Measurements from ENCODE around the gene HM13.

HM13 gene

GRCh38 chr20:31580706-31581105, 66.5 kb downstream of the HM13 start:
- TF ChIP-seq CTCF (IDR thresholded peaks at IDR 0.05; ENCODE audit: control extremely low read depth, extremely low read depth, low read depth, missing control alignments), result no peak
- CTCF ChIA-PET, result interaction anchor here (1.2 kb wide), 1 partner anchor 25 kb away, joined by 3 read pairs; the partner anchor contains the start of gene ID1
- no peak for DNase-seq (ENCODE audit: extremely low spot score)
- POLR2A ChIA-PET, result no interaction called here

- DNase-seq (ENCODE audit: extremely low spot score), result no peak
- POLR2A ChIA-PET, result no interaction called here
- TF ChIP-seq CTCF (IDR thresholded peaks at IDR 0.05; ENCODE audit: control extremely low read depth, extremely low read depth, low read depth, missing control alignments), result no peak
- CTCF ChIA-PET, result no interaction called here
Observed at GRCh38 chr20:31581391-31581790, 67.1 kb downstream of the HM13 start.

GRCh38 chr20:31587545-31588389, 73.5 kb downstream of the HM13 start:
- TF ChIP-seq CTCF (IDR thresholded peaks at IDR 0.05; ENCODE audit: control extremely low read depth, extremely low read depth, low read depth, missing control alignments), result no peak
- POLR2A ChIA-PET, result no interaction called here
- DNase-seq (ENCODE audit: extremely low spot score), result peak; percentile 53
- CTCF ChIA-PET, result interaction anchor here (0.9 to 1.9 kb wide), 8 partner anchors 15 to 30 kb away, joined by 4 to 17 read pairs (median 6); no protein-coding TSS in a partner anchor

GRCh38 chr20:31590717-31591225, 76.5 kb downstream of the HM13 start:
- POLR2A ChIA-PET, result no interaction called here
- no peak for DNase-seq (ENCODE audit: extremely low spot score)
- CTCF ChIA-PET, result interaction anchor here (0.6 to 2.5 kb wide), 9 partner anchors 14 to 133 kb away, joined by 3 to 16 read pairs (median 5); partner anchors contain the start of gene ID1
- no peak for TF ChIP-seq CTCF (IDR thresholded peaks at IDR 0.05; ENCODE audit: control extremely low read depth, extremely low read depth, low read depth, missing control alignments)

GRCh38 chr20:31593221-31594001, 79.2 kb downstream of the HM13 start:
- no peak for DNase-seq (ENCODE audit: extremely low spot score)
- no peak for TF ChIP-seq CTCF (IDR thresholded peaks at IDR 0.05; ENCODE audit: control extremely low read depth, extremely low read depth, low read depth, missing control alignments)
- CTCF ChIA-PET, result interaction anchor here (0.8 to 1.9 kb wide), 4 partner anchors 12 to 41 kb away, joined by 3 to 17 read pairs (median 5); partner anchors contain the start of gene ID1
- POLR2A ChIA-PET, result no interaction called here

GRCh38 chr20:31594002-31594557, 79.8 kb downstream of the HM13 start:
- ChIA-PET POLR2A (no interaction called here), CTCF (interaction anchor here (1.4 to 1.9 kb wide), 3 partner anchors 19 to 40 kb away, joined by 3 to 17 read pairs (median 6); no protein-coding TSS in a partner anchor)
- no peak for DNase-seq (ENCODE audit: extremely low spot score)
- no peak for TF ChIP-seq CTCF (IDR thresholded peaks at IDR 0.05; ENCODE audit: control extremely low read depth, extremely low read depth, low read depth, missing control alignments)

All from GM10248 (cell line).